CD4-positive, alpha-beta T cell treated with Interleukin-15 for 1 hour (primary cell): ENCODE results near the gene KLRB1.
"Not testable (repeated sequence)": the region's sequence is repeated elsewhere in the genome, so short reads cannot be mapped to it uniquely, and the experiment has no call there.

ENCODE experiments used
- DNase-seq: peaks from one replicate; pipeline ENCODE4 v3.0.0-alpha.2; 2020

KLRB1 gene

GRCh38 chr12:9607716-9608115 is at the start of gene KLRB1:
Gene KLRB1, minus strand, starts transcription at chr12:9607916. Its CDS starts 77 bp downstream, at chr12:9607839.
- no peak for DNase-seq

DNA sequence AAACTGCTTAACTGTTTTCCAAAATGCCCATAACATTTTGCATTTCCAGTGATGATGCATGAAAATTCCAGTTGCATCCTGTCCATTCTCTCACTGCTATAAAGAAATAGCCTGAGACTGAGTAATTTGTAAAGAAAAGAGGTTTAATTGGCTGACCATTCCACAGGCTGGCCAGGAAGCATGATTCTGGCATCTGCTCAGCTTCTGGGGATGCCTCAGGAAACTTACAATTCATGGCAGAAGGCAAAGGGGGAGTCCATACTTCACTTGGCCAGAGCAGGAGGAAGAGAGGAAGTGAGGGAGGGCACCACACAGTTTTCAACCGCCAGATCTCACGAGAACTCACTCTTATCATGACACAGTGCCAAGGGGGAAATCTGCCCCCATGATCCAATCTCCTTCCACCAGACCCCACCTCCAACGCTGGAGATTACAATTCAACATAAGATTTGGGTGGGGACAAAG is 43.6 kb upstream of the KLRB1 start:
- peak; percentile 46 for DNase-seq

- DNase-seq: no peak
Measured at GRCh38 chr12:9650151-9650576, 42.4 kb upstream of the KLRB1 start.

DNA sequence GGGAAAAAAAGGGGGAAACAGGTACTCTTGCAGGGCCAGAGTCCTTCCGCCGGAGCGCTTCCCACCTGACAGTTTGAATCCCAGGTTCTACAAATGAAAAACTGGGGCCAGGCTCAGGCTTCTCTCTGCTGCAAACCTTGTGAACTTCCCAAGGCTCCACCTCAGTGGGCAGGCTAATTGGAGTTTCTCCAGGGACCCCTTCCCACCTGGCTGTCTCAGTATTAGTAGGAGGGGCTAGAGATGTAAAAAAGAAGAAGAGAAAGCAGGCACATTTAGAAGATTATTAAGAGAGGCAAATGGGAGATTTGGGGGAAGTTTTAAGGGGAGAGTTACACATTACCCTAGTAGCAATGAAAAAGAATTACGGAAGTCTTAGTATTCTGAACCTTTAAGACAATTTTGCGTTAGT is 41.8 kb upstream of the KLRB1 start:
- DNase-seq: peak; percentile 47

GRCh38 chr12:9648701-9649531 is 41.2 kb upstream of the KLRB1 start:
- DNase-seq: no peak

GRCh38 chr12:9647825-9648700 is 40.3 kb upstream of the KLRB1 start:
- DNase-seq: peak; percentile 95

DNA sequence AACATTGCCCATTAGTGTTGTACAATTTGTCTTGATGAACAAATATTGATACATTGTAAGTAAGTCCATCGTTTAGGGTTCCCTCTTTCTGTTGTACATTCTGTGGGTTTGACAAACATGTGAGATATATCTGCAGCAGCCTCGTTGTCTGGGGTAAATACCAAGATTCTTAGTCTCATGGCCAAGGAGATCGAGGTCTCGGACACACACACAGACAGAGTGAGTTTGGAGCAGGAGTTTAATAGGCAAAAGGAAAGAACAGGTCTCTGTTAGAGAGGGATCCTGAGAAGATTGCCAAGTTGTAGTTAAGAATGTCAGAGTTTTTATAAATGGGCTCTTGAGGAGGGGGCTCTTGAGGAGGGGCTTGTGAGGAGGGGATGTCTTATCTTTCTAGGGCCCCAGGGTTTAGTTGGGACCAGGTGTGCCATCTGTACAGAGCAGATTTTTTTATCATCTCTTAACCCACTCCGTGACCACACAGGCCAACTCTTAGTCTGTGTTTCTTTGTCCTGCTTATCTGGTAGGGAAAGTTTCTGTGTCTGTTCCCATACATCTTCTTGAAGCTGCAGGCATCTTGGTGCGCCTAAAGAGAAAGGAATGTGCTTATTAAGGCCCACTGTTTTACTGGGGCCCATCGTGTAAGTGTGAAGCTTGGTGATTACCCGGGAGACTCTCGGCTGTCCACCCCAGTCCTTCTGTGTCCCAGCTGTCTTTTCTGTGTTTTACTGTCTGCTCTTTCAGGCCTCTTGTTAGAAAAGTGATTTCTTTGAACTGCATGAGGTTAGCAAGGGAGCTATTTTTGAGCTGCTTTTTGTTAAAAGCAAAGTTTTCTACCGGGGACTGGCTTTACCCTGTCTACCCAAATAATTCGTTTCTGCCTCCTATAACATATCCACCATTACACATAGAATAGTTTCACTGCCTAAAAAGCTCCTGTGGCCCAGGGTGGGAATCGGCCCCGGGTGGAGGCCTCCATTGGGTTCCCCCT is 39.4 kb upstream of the KLRB1 start:
- no peak for DNase-seq

GRCh38 chr12:9644985-9645551 is 37.4 kb upstream of the KLRB1 start:
- not testable (repeated sequence) for DNase-seq

DNA sequence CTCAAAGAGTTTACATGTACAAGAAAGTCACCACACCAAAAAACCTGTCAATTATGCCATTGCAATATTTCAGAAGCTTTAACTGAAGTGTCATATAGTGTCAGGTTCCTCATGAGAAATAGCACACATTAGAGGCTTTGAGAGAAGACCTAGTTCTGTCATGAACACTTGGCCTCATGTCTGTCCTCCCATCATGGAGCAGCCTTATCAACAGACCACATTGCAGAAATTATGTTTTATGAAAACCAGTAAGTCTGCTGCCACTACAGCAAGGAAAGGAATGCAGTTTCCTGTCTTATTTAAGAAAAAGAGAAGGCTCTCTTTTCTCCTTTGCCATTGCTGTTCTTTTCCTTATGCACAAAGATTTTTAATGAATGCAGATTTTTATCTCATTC is 35.5 kb upstream of the KLRB1 start:
- DNase-seq: no peak

- no peak for DNase-seq
Measured at GRCh38 chr12:9642606-9643265, 35.0 kb upstream of the KLRB1 start.

DNA sequence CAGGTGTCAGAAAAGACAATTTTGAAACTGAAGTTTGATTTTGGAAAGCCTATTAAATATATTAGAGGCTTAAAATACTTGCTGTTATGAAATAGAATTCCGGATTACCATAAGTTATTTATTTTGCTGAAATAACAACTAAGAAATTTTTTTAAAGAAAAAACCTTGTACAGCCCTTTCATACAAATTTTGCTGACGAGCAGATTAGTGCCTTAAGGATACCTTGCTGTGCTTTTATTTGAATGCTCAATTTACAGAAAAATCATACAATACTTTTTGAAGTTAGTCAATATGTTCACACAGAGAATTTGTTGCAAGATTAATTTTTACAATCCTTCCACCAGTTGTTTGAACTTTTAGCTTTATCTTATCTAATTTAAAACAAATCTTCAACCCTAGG is 32.3 kb upstream of the KLRB1 start:
- no peak for DNase-seq

- no peak for DNase-seq
Measured at GRCh38 chr12:9636851-9637206, 29.1 kb upstream of the KLRB1 start.

- DNase-seq: no peak
Measured at GRCh38 chr12:9636150-9636850, 28.6 kb upstream of the KLRB1 start.

- DNase-seq: no peak
Measured at GRCh38 chr12:9634969-9635754, 27.4 kb upstream of the KLRB1 start.

- DNase-seq: peak; percentile 66
Measured at GRCh38 chr12:9634177-9634803, 26.6 kb upstream of the KLRB1 start.

DNA sequence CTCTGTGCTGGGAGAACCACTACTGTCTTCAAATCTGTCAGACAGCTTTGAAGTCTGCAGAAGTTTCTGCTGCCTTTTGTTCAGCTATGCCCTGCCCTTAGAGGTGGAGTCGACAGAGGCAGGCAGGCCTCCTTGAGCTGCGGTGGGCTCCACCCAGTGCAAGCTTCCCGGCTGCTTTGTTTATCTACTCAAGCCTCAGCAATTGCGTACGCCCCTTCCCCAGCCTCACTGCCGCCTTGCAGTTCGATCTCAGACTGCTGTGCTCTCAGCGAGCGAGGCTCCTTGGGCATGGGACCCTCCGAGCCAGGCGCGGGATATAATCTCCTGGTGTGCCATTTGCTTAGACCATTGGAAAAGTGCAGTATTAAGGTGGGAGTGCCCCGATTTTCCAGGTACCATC is 25.1 kb upstream of the KLRB1 start:
- DNase-seq: no peak

GRCh38 chr12:9626821-9627220 is 19.1 kb upstream of the KLRB1 start:
- DNase-seq: no peak

DNA sequence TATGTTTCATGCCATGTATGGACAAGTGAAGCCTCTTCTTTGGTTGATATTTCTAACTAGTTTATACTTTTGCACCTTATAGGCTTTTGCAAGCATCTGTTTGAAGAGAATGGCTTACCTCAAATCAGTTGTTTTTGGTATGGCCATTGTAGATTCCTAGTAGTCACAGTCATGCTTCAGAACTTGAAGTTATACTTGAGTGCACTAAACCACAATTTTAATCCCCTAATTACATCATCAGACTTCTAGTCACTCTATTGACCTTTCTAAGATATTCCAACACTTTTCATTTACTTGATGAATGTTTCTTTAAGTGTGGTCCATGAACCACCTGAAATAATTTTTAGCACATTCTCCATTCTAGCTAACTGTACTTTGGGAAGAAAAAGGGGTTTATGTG is 18.6 kb upstream of the KLRB1 start:
- DNase-seq: no peak

DNA sequence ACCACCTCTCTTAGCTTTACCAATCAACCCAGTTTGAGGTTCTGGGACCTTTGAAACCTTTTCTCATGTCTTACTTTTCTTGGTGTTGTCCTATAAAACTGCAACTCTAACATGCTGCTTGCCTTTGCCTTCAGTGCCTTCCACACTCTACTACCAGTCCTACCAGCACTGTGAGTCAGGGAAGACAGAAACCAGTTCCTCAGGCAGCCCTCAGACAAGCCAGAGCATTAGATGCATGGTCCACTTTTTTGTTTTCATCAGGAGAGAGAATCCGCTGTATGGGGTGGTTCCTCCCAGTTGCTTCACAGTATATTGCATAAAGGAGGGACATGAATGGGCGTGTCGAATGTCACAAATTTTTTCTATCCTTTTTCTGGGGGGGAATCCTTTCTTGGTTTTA is 17.3 kb upstream of the KLRB1 start:
- no peak for DNase-seq
